IMR-90 (cell line): ENCODE results near the gene ESRRB. TPM values are rescaled to one million over a fixed set of nuclear protein-coding genes. Genes with fewer than 3 reads are reported as not detected.

Experiments
- ATAC-seq: fragments of 200-7000 bp; cut with Tn5 transposase; 2 replicates; pipeline ENCODE4 v1.9.1; 2020; ENCODE audit warnings: low read depth, mild to moderate bottlenecking, moderate library complexity
- BruUV-seq: library from RNA; stranded (reverse); fragments of 400-500 nt; replicated peaks from 2 replicates; lab custom pipeline; 2021; lab: Mats Ljungman, UMichigan
- CTCF ChIA-PET: fragments of 300-600 bp; formaldehyde crosslinking; extraction: SDS; loops from one replicate; lab custom pipeline; 2021; ENCODE audit warnings: antibody characterized with exemption; lab: Yijun Ruan, JAX
- POLR2A ChIA-PET: fragments of 300-600 bp; sonication (Branson Sonifier 250); formaldehyde crosslinking; loops from one replicate; lab custom pipeline; 2022; ENCODE audit warnings: antibody characterized with exemption; ENCODE audit not compliant: unreplicated experiment; lab: Charles Lee
- DNase-seq: peaks from one replicate; pipeline ENCODE4 v3.0.0; 2013
- H2AFZ ChIP-seq: replicated peaks from 2 replicates; pipeline ENCODE3; 2013; ENCODE audit warnings: low read length, mild to moderate bottlenecking; ENCODE audit not compliant: poor library complexity
- H2AK5ac ChIP-seq: 2 replicates; pipeline ENCODE4 v1.6.1; 2013; ENCODE audit warnings: low read depth, low read length, inconsistent platforms
- H2AK9ac ChIP-seq: replicated peaks from 2 replicates; pipeline ENCODE3; 2013; ENCODE audit warnings: mild to moderate bottlenecking, low read depth, low read length, moderate library complexity; ENCODE audit not compliant: poor library complexity
- H2BK120ac ChIP-seq: 2 replicates; pipeline ENCODE4 v1.6.1; 2013; ENCODE audit warnings: low read depth, low read length, inconsistent platforms
- H2BK15ac ChIP-seq: 3 replicates; pipeline ENCODE4 v1.6.1; 2013; ENCODE audit warnings: low read depth, low read length, inconsistent platforms
- H2BK20ac ChIP-seq: 2 replicates; pipeline ENCODE4 v1.6.1; 2013; ENCODE audit warnings: low read depth, mild to moderate bottlenecking, inconsistent platforms, low read length, moderate library complexity
- H2BK5ac ChIP-seq: 2 replicates; pipeline ENCODE4 v1.6.1; 2013; ENCODE audit warnings: mild to moderate bottlenecking, low read depth, low read length, inconsistent platforms; ENCODE audit not compliant: poor library complexity, severe bottlenecking
- H3K14ac ChIP-seq: replicated peaks from 2 replicates; pipeline ENCODE4 v1.6.1; 2013; ENCODE audit warnings: low read depth, low read length, inconsistent platforms
- H3K18ac ChIP-seq: 2 replicates; pipeline ENCODE4 v1.6.1; 2013; ENCODE audit warnings: low read depth, low read length, control low read depth
- H3K23ac ChIP-seq: 2 replicates; pipeline ENCODE4 v1.6.1; 2013; ENCODE audit warnings: low read depth, low read length, inconsistent platforms
- H3K27ac ChIP-seq: 2 replicates; pipeline ENCODE4 v1.5.1; 2013; ENCODE audit warnings: mild to moderate bottlenecking, control low read depth, low read length; ENCODE audit not compliant: insufficient read depth
- H3K27me3 ChIP-seq: 2 replicates; pipeline ENCODE4 v1.6.1; 2013; ENCODE audit warnings: low read length; ENCODE audit not compliant: control insufficient read depth, insufficient read depth
- H3K36me3 ChIP-seq: 2 replicates; pipeline ENCODE4 v1.6.1; 2013; ENCODE audit warnings: low read length, mixed read lengths; ENCODE audit not compliant: control insufficient read depth, insufficient read depth
- H3K4ac ChIP-seq: 2 replicates; pipeline ENCODE4 v1.6.1; 2013; ENCODE audit warnings: low read depth, low read length, inconsistent platforms
- H3K4me1 ChIP-seq: 2 replicates; pipeline ENCODE4 v1.6.1; 2013; ENCODE audit warnings: low read length, mixed read lengths; ENCODE audit not compliant: control insufficient read depth, insufficient read depth
- H3K4me2 ChIP-seq: 2 replicates; pipeline ENCODE4 v1.6.1; 2013; ENCODE audit warnings: low read depth, mild to moderate bottlenecking, control low read depth, low read length, moderate library complexity
- H3K4me3 ChIP-seq: 2 replicates; pipeline ENCODE4 v1.5.1; 2013; ENCODE audit warnings: low read depth, mild to moderate bottlenecking, control low read depth, low read length, moderate library complexity; ENCODE audit not compliant: insufficient read depth
- H3K56ac ChIP-seq: 2 replicates; pipeline ENCODE4 v1.6.1; 2013; ENCODE audit warnings: low read length, inconsistent platforms; ENCODE audit not compliant: insufficient read depth; ENCODE audit errors: extremely low read depth
- H3K79me1 ChIP-seq, 2 experiments: 2 replicates each; pipeline ENCODE4 v1.6.1; 2013; ENCODE audit warnings: low read length in 2 of 2, inconsistent platforms in 1 of 2, low read depth in 1 of 2
- H3K9ac ChIP-seq: 2 replicates; pipeline ENCODE4 v1.6.1; 2013; ENCODE audit warnings: low read depth, low read length, control low read depth
- H3K9me1 ChIP-seq: 2 replicates; pipeline ENCODE4 v1.6.1; 2013; ENCODE audit warnings: low read length, inconsistent platforms; ENCODE audit not compliant: insufficient read depth
- H3K9me3 ChIP-seq: 2 replicates; pipeline ENCODE4 v1.6.1; 2013; ENCODE audit warnings: low read length; ENCODE audit not compliant: control insufficient read depth, insufficient read depth
- H4K20me1 ChIP-seq: 2 replicates; pipeline ENCODE4 v1.6.1; 2013; ENCODE audit warnings: low read length, inconsistent platforms; ENCODE audit not compliant: insufficient read depth
- H4K5ac ChIP-seq: 2 replicates; pipeline ENCODE4 v1.6.1; 2013; ENCODE audit warnings: mild to moderate bottlenecking, low read depth, low read length, control low read depth
- H4K8ac ChIP-seq, 2 experiments: 2 replicates each; pipeline ENCODE4 v1.6.1; 2013; ENCODE audit warnings: low read depth in 2 of 2, low read length in 2 of 2, control low read depth in 1 of 2, inconsistent platforms in 1 of 2
- H4K91ac ChIP-seq: 2 replicates; pipeline ENCODE4 v1.6.1; 2013; ENCODE audit warnings: low read depth, low read length, inconsistent platforms; ENCODE audit not compliant: insufficient read depth
- CEBPB ChIP-seq: IDR thresholded peaks from 2 replicates; pipeline ENCODE4 v1.6.1; 2012; ENCODE audit warnings: low read depth, low read length, improper control_type of control experiment
- CHD1 ChIP-seq: IDR thresholded peaks from 2 replicates; pipeline ENCODE4 v1.6.1; 2012; ENCODE audit warnings: low read depth, low read length, improper control_type of control experiment
- CTCF ChIP-seq: conservative IDR thresholded peaks from 2 replicates; pipeline ENCODE4 v1.5.1; 2012; ENCODE audit warnings: mild to moderate bottlenecking, low read depth, low read length, improper control_type of control experiment
- ELK1 ChIP-seq: fragments of 150-350 bp; IDR thresholded peaks from 2 replicates; pipeline ENCODE4 v1.6.1; 2016; ENCODE audit warnings: low read depth, mild to moderate bottlenecking, low read length, moderate library complexity, borderline replicate concordance
- FOS ChIP-seq: fragments of 150-350 bp; IDR thresholded peaks from 2 replicates; pipeline ENCODE4 v1.6.1; 2016; ENCODE audit warnings: low read depth, low read length
- MAFK ChIP-seq: IDR thresholded peaks from 2 replicates; pipeline ENCODE4 v1.6.1; 2012; ENCODE audit warnings: low read depth, low read length, improper control_type of control experiment
- MAZ ChIP-seq: IDR thresholded peaks from 2 replicates; pipeline ENCODE4 v1.6.1; 2012; ENCODE audit warnings: low read depth, mild to moderate bottlenecking, low read length, improper control_type of control experiment, moderate library complexity, borderline replicate concordance
- MXI1 ChIP-seq: IDR thresholded peaks from 2 replicates; pipeline ENCODE4 v1.6.1; 2012; ENCODE audit warnings: low read depth, mild to moderate bottlenecking, low read length, moderate library complexity, borderline replicate concordance
- NFE2L2 ChIP-seq: fragments of 150-350 bp; IDR thresholded peaks from 2 replicates; pipeline ENCODE4 v1.6.1; 2016; ENCODE audit warnings: low read depth, mild to moderate bottlenecking, low read length
- POLR2A ChIP-seq: IDR thresholded peaks from 2 replicates; pipeline ENCODE4 v1.6.1; 2012; ENCODE audit warnings: mild to moderate bottlenecking, low read depth, low read length
- RCOR1 ChIP-seq: IDR thresholded peaks from 2 replicates; pipeline ENCODE4 v1.6.1; 2012; ENCODE audit warnings: mild to moderate bottlenecking, low read length, improper control_type of control experiment; ENCODE audit not compliant: insufficient replicate concordance
- SMC3 ChIP-seq: fragments of 150-350 bp; IDR thresholded peaks from 2 replicates; pipeline ENCODE4 v1.6.1; 2016; ENCODE audit warnings: low read depth, mild to moderate bottlenecking, antibody characterized with exemption, low read length, moderate library complexity
- USF2 ChIP-seq: fragments of 150-350 bp; IDR thresholded peaks from 2 replicates; pipeline ENCODE4 v1.6.1; 2017; ENCODE audit warnings: mild to moderate bottlenecking, antibody characterized with exemption, low read length, low read depth
- whole genome bisulfite sequencing, 2 experiments: methylation state at CpG; one replicate each; pipeline versions ENCODE4 v1.1.5 to v1.1.7; 2013; ENCODE audit warnings: missing lambda C conversion rate in 2 of 2; ENCODE audit not compliant: insufficient read length in 1 of 2; ENCODE audit errors: extremely low coverage in 2 of 2; 5-methylcytosine and 5-hydroxymethylcytosine counted together
- dilution Hi-C: fragments of 300-500 bp; cut with HindIII; formaldehyde crosslinking; loops from one replicate; pipeline ENCODE4 v1.14.3; 2018; ENCODE audit warnings: low sequenced_read_pairs; ENCODE audit not compliant: unreplicated experiment
- in situ Hi-C: fragments of 300-500 bp; cut with MboI; formaldehyde crosslinking; loops from 3 replicates; pipeline ENCODE4 v1.14.3; 2019; ENCODE audit warnings: low sequenced_read_pairs, inconsistent platforms, mixed read lengths
- intact Hi-C: fragments of 100-400 bp; cut with micrococcal nuclease; formaldehyde crosslinking; loops from 2 replicates; pipeline ENCODE4 v1.10.0; 2022
- polyA plus RNA-seq, 3 experiments: library from polyadenylated mRNA; depleted of rRNA; stranded (reverse); fragments of >200 nt; gene quantifications; 2 replicates each; pipeline ENCODE4 v1.2.3, GENCODE V29; 2012; ENCODE audit warnings: low replicate concordance in 1 of 3
- total RNA-seq: library from RNA; depleted of rRNA; stranded (reverse); fragments of >200 nt; gene quantifications from 2 replicates; pipeline ENCODE4 v1.2.3, GENCODE V29; 2012

The ESRRB gene
- total and polyA plus RNA-seq, 2 of the 4 experiments (the other 2 are of a cell fraction): not detected

GRCh38 chr14:76334316-76334715 is 41.6 kb upstream of the ESRRB start:
- H3K14ac ChIP-seq: no peak overlapping the region
- H2AK9ac ChIP-seq: no peak overlapping the region
- WGBS, 2 experiments: no CpG with 5 or more reads among the region's 11 CpGs
- no peak overlapping the region for H3K18ac ChIP-seq
- no peak overlapping the region for H4K5ac ChIP-seq
- H3K27me3 ChIP-seq: peaks cover 23% of the 10 kb centered on the region
- H3K4me2 ChIP-seq: no peak overlapping the region
- no peaks in the 10 kb centered on the region for H4K20me1 ChIP-seq
- DNase-seq (no peak), ATAC-seq (no peak)
- no peak overlapping the region for H2AFZ ChIP-seq
- H3K9ac ChIP-seq: no peak overlapping the region
- no peaks in the 10 kb centered on the region for H3K9me3 ChIP-seq
- intact Hi-C loops (no loop called here), dilution Hi-C loops (no loop called here), in situ Hi-C loops (no loop called here)
- H3K36me3 ChIP-seq: no peaks in the 10 kb centered on the region
- no peak overlapping the region for H3K4me3 ChIP-seq
- H2BK120ac ChIP-seq: no peak overlapping the region
- no peak overlapping the region for H2BK5ac ChIP-seq
- H3K4ac ChIP-seq: no peak overlapping the region
- BruUV-seq: no TSS peak
- H2AK5ac ChIP-seq: no peak overlapping the region
- no peak overlapping the region for H4K8ac ChIP-seq
- CTCF ChIA-PET: no interaction called here
- no peaks in the 10 kb centered on the region for H3K9me1 ChIP-seq
- POLR2A ChIA-PET: no interaction called here
- H3K79me1 ChIP-seq: no peaks in the 10 kb centered on the region
- no peak overlapping the region for H2BK15ac ChIP-seq
- H3K56ac ChIP-seq: no peak overlapping the region
- H3K27ac ChIP-seq: no peak overlapping the region
- H2BK20ac ChIP-seq: no peak overlapping the region
- no peaks in the 10 kb centered on the region for H3K4me1 ChIP-seq
- H3K23ac ChIP-seq: no peak overlapping the region
- H4K91ac ChIP-seq: no peak overlapping the region
- TF ChIP-seq MAFK (no peak), CTCF (no peak), NFE2L2 (no peak), MAZ (no peak), FOS (no peak), CEBPB (no peak), CHD1 (no peak), ELK1 (no peak), USF2 (no peak), SMC3 (no peak), RCOR1 (no peak), MXI1 (no peak), POLR2A (no peak)
